Endothelial cell of umbilical vein (primary cell): ENCODE data around the gene CHRNA7. TPM values are rescaled to one million over a fixed set of nuclear protein-coding genes. Genes with fewer than 3 reads are reported as not detected.

Experiments
- BruUV-seq: library from RNA; stranded (reverse); fragments of 400-500 nt; replicated peaks from 2 replicates; lab custom pipeline; 2021; lab: Mats Ljungman, UMichigan
- CTCF ChIA-PET: fragments of 300-600, 350-600 bp; sonication (Branson Sonifier 250); formaldehyde crosslinking; loops from one replicate; lab custom pipeline; 2021; ENCODE audit warnings: antibody characterized with exemption, inconsistent platforms; lab: Charles Lee
- POLR2A ChIA-PET: fragments of 300-600, 350-600 bp; sonication (Branson Sonifier 250); formaldehyde crosslinking; loops from one replicate; lab custom pipeline; 2021; ENCODE audit warnings: antibody characterized with exemption, inconsistent platforms; lab: Charles Lee
- DNase-seq: peaks from one replicate; pipeline ENCODE4 v3.0.0-alpha.2; 2011; ENCODE audit warnings: low read depth, low spot score
- FAIRE-seq: peaks from 2 replicates; lab custom pipeline; 2011; peaks lifted over from hg19 to GRCh38; lab: Jason Lieb, UNC
- H2AFZ ChIP-seq: 2 replicates; pipeline ENCODE4 v1.6.0; 2012; ENCODE audit warnings: low read depth, low read length, control low read depth, inconsistent platforms
- H3K27ac ChIP-seq: 2 replicates; pipeline ENCODE4 v1.5.1; 2011; ENCODE audit warnings: low read depth, mild to moderate bottlenecking, control low read depth, low read length, moderate library complexity; ENCODE audit not compliant: insufficient read depth
- H3K27me3 ChIP-seq, 2 experiments: 2 replicates each; pipeline versions ENCODE4 v1.6.0 to v1.6.1; 2011; ENCODE audit warnings: low read length in 2 of 2, mixed read lengths in 1 of 2; ENCODE audit not compliant: control insufficient read depth in 2 of 2, insufficient read depth in 2 of 2
- H3K36me3 ChIP-seq, 2 experiments: 2 replicates in 1 of 2; 3 replicates in 1 of 2; pipeline ENCODE4 v1.5.1; 2011; ENCODE audit warnings: low read length in 2 of 2, mild to moderate bottlenecking in 1 of 2, moderate library complexity in 1 of 2; ENCODE audit not compliant: control insufficient read depth in 2 of 2, insufficient read depth in 2 of 2; ENCODE audit errors: extremely low read depth in 1 of 2
- H3K4me1 ChIP-seq: 3 replicates; pipeline ENCODE4 v1.5.1; 2011; ENCODE audit warnings: mild to moderate bottlenecking, low read length; ENCODE audit not compliant: control insufficient read depth, insufficient read depth; ENCODE audit errors: extremely low read depth
- H3K4me2 ChIP-seq: 2 replicates; pipeline ENCODE4 v1.6.1; 2011; ENCODE audit warnings: low read length, control low read depth, mixed read lengths; ENCODE audit not compliant: insufficient read depth
- H3K4me3 ChIP-seq, 3 experiments: fragments of 200-600 bp in 1 of 3; sonication (generic), shearing (Covaris generic) in 1 of 3; replicated peaks in 1 of 3; 2 replicates each; pipeline ENCODE4 v1.5.1; 2011 to 2016; ENCODE audit warnings: control low read depth in 3 of 3, low read length in 3 of 3, mild to moderate bottlenecking in 2 of 3, inconsistent platforms in 1 of 3, low read depth in 1 of 3, moderate library complexity in 1 of 3; ENCODE audit not compliant: insufficient read depth in 1 of 3
- H3K79me2 ChIP-seq: 2 replicates; pipeline ENCODE4 v1.6.0; 2012; ENCODE audit warnings: low read length, inconsistent platforms; ENCODE audit not compliant: control insufficient read depth, insufficient read depth
- H3K9ac ChIP-seq: replicated peaks from 2 replicates; pipeline ENCODE3; 2011; ENCODE audit warnings: low read length, control low read depth; ENCODE audit not compliant: insufficient read depth; ENCODE audit errors: extremely low read depth
- H3K9me1 ChIP-seq: replicated peaks from 3 replicates; pipeline ENCODE4 v1.6.0; 2011; ENCODE audit warnings: mild to moderate bottlenecking, low read length; ENCODE audit not compliant: control insufficient read depth, insufficient read depth; ENCODE audit errors: extremely low read depth
- H3K9me3 ChIP-seq: replicated peaks from 2 replicates; pipeline ENCODE4 v1.5.1; 2012; ENCODE audit warnings: low read length, inconsistent platforms; ENCODE audit not compliant: control insufficient read depth, insufficient read depth
- H4K20me1 ChIP-seq: replicated peaks from 2 replicates; pipeline ENCODE3; 2011; ENCODE audit warnings: mild to moderate bottlenecking, low read length; ENCODE audit not compliant: control insufficient read depth, insufficient read depth; ENCODE audit errors: extremely low read depth
- EZH2 ChIP-seq: IDR thresholded peaks from 2 replicates; pipeline ENCODE4 v1.6.1; 2012; ENCODE audit warnings: borderline replicate concordance, low read depth, mild to moderate bottlenecking, moderate library complexity, low read length, inconsistent platforms; ENCODE audit not compliant: severe bottlenecking
- GATA2 ChIP-seq: IDR thresholded peaks from 2 replicates; pipeline ENCODE4 v1.7.0; 2011; ENCODE audit warnings: low read depth, mild to moderate bottlenecking, moderate library complexity, mixed read lengths, low read length; ENCODE audit not compliant: insufficient read length, insufficient read depth
- JUN ChIP-seq: IDR thresholded peaks from 2 replicates; pipeline ENCODE4 v1.6.1; 2011; ENCODE audit warnings: borderline replicate concordance, low read depth; ENCODE audit not compliant: insufficient read length, insufficient read depth
- MYC ChIP-seq: IDR thresholded peaks from one replicate; pipeline ENCODE4 v1.6.1; 2011; ENCODE audit warnings: mild to moderate bottlenecking, low read depth, low read length
- POLR2A ChIP-seq: IDR thresholded peaks from 2 replicates; pipeline ENCODE4 v1.6.1; 2012; ENCODE audit warnings: low read depth, mild to moderate bottlenecking, control low read depth, low read length
- POLR2AphosphoS5 ChIP-seq: IDR thresholded peaks from 2 replicates; pipeline ENCODE4 v1.6.1; 2012; ENCODE audit warnings: low read depth, mild to moderate bottlenecking, control low read depth, low read length, moderate library complexity; ENCODE audit not compliant: insufficient read depth
- dilution Hi-C: fragments of 300-500 bp; cut with MboI; formaldehyde crosslinking; loops from one replicate; pipeline ENCODE4 v1.15.0; 2019; ENCODE audit warnings: low sequenced_read_pairs; ENCODE audit not compliant: extremely low pct_ligation_motif_present
- intact Hi-C: fragments of 100-400 bp; cut with micrococcal nuclease; formaldehyde crosslinking; loops from one replicate; pipeline ENCODE4 v1.10.0; 2022
- polyA plus RNA-seq, 4 experiments: library from polyadenylated mRNA; depleted of rRNA in 3 of 4; stranded (reverse) in 3 of 4; unstranded in 1 of 4; fragments of >200 nt; gene quantifications; 2 replicates each; pipeline versions ENCODE4 v1.2.1 to v1.2.3, GENCODE V29; 2011 to 2012; ENCODE audit warnings: missing spikeins in 1 of 4
- total RNA-seq: library from RNA; stranded (reverse); gene quantifications from 2 replicates; pipeline ENCODE4 v1.2.3, GENCODE V29; 2021
- TF ChIP-seq, protein P1 (sequence below): IDR thresholded peaks from 2 replicates; pipeline ENCODE4 v1.6.1; 2011; ENCODE audit not compliant: insufficient read depth, insufficient read length
- TF ChIP-seq, protein P2 (sequence below), 2 donors: IDR thresholded peaks; 1 replicate in 1 of 2; 2 replicates in 1 of 2; pipeline ENCODE4 v1.5.1; 2011; ENCODE audit warnings: low read length in 2 of 2, mild to moderate bottlenecking in 2 of 2, moderate library complexity in 2 of 2, control low read depth in 1 of 2, inconsistent platforms in 1 of 2, low read depth in 1 of 2; ENCODE audit not compliant: insufficient read depth in 1 of 2; ENCODE audit errors: extremely low read depth in 1 of 2

CHRNA7 gene
- total and polyA plus RNA-seq, 2 donors (not counting 3 experiments of a cell fraction or from before 2014, with no cell fraction given): 0.70 to 2.6 TPM

DNA sequence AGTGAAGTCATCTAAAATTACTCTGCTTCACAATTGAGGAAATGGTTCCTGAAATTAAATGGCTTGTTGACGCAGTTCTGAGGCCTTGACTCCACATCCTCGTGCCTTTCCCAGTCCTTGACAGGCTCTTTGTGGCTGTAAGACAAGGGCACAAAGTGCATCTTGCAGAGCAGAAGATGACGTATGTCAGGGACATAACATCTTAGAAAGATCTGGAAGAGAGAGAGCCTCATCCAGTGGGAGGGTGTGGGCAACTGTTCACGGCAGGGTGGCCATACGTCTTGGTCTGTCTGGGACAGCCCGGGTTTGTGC is 91.0 kb downstream of the CHRNA7 start:
- Histone ChIP-seq H3K79me2 (no peaks in the 10 kb centered on the region), H3K4me3 (no peak overlapping the region), H3K4me1 (no peaks in the 10 kb centered on the region), H3K36me3 (no peaks in the 10 kb centered on the region), H3K27me3 (no peaks in the 10 kb centered on the region), H3K9me3 (no peaks in the 10 kb centered on the region), H3K27ac (no peak overlapping the region), H4K20me1 (no peaks in the 10 kb centered on the region), H3K9me1 (no peaks in the 10 kb centered on the region), H3K9ac (no peak overlapping the region), H2AFZ (no peak overlapping the region), H3K4me2 (no peak overlapping the region)
- DNase-seq: no peak
- FAIRE-seq: no peak
- no peak for TF ChIP-seq EZH2
- TF ChIP-seq, protein P1, sequence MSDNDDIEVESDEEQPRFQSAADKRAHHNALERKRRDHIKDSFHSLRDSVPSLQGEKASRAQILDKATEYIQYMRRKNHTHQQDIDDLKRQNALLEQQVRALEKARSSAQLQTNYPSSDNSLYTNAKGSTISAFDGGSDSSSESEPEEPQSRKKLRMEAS: no peak
- TF ChIP-seq, protein P2, sequence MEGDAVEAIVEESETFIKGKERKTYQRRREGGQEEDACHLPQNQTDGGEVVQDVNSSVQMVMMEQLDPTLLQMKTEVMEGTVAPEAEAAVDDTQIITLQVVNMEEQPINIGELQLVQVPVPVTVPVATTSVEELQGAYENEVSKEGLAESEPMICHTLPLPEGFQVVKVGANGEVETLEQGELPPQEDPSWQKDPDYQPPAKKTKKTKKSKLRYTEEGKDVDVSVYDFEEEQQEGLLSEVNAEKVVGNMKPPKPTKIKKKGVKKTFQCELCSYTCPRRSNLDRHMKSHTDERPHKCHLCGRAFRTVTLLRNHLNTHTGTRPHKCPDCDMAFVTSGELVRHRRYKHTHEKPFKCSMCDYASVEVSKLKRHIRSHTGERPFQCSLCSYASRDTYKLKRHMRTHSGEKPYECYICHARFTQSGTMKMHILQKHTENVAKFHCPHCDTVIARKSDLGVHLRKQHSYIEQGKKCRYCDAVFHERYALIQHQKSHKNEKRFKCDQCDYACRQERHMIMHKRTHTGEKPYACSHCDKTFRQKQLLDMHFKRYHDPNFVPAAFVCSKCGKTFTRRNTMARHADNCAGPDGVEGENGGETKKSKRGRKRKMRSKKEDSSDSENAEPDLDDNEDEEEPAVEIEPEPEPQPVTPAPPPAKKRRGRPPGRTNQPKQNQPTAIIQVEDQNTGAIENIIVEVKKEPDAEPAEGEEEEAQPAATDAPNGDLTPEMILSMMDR (IDR thresholded peaks at IDR 0.05; ENCODE audit: extremely low read depth in 1 of 2, insufficient read depth in 1 of 2, low read depth in 1 of 2, low read length in 2 of 2): no peak
- no peak for TF ChIP-seq POLR2A
- TF ChIP-seq MYC: no peak
- TF ChIP-seq POLR2AphosphoS5: no peak
- TF ChIP-seq GATA2: no peak
- TF ChIP-seq JUN: no peak
- CTCF ChIA-PET: no interaction called here
- dilution Hi-C loops: no loop called here
- BruUV-seq: no TSS peak
- intact Hi-C loops: no loop called here
- POLR2A ChIA-PET: no interaction called here
